Measurements from ENCODE around the gene HTATIP2. TPM values are rescaled to one million over a fixed set of nuclear protein-coding genes. Genes with fewer than 3 reads are reported as not detected.

The HTATIP2 gene
- total and polyA plus RNA-seq, 11 donors = 10.6 to 33.8 (median 16.3) TPM

DNA sequence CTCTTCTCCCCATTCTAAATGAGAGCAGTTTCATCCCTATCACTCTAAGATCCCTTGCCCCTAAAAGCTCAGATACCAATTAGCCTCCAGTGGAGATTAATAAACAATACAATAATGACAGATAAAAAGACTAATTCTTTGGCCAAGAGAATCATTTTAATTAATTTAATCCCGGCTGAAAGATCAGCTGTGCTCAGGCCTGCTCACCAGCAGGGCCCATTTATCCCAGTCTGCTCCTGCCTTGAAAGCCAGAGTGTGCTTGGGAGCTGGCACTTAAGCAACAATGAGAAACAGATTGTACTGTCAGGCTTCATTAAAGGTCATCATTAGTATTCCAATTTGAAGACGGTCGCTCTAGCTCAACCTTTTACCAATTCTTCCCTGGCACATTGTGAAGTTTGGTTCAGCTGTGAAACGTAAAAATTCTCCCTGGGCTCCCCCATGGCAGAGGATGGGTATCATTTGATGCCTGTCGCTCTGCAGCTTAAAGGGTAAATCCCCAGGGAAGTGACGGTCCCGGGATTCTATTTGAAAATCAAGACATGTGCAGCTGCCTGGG is 36.1 kb upstream of the HTATIP2 start:
- Histone ChIP-seq H3K4me3 (no peak overlapping the region), H3K9me3 (no peaks in the 10 kb centered on the region), H3K27ac (no peak overlapping the region), H3K36me3 (no peaks in the 10 kb centered on the region), H3K27me3 (peaks cover 0 to 1% (median 0%) of the 10 kb centered on the region in 9 donors), H3K4me1 (no peaks in the 10 kb centered on the region)
- intact Hi-C loops (cut with DNase I) = no loop called here
- no peak for TF ChIP-seq CTCF (IDR thresholded peaks at IDR 0.05)
- no peak for TF ChIP-seq POLR2A (IDR thresholded peaks at IDR 0.05)
- 75 to 86% (median 79%) methylated on average over 7 of the region's 7 CpGs for WGBS, 4 donors
- ATAC-seq = no peak
- no peak for DNase-seq

DNA sequence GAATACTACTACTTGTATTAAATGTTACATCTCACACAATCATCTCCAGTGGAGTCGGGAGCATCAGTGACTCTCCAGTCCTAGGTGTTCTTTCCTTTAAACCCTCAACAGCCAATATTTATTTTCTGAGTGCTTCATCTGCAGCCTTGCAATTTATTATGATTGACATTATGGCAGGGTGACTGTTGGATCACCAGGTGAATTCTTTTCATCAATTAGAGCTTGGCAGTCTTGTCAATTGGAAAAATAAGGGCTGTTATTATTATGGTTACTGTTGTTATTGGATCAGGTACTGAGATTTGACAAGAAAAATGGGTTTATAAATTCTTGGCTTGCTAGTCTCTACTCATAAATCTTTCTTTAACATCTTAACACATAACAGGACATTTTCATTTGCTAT is 27.5 kb upstream of the HTATIP2 start:
- no peaks in the 10 kb centered on the region for H3K9me3 ChIP-seq
- no peak overlapping the region for H3K4me3 ChIP-seq
- H3K4me1 ChIP-seq = no peaks in the 10 kb centered on the region
- H3K27me3 ChIP-seq = peaks cover 0 to 43% (median 9%) of the 10 kb centered on the region in 9 donors
- ATAC-seq (no peak), DNase-seq (no peak)
- no peak overlapping the region for H3K27ac ChIP-seq
- intact Hi-C loops (cut with DNase I) = loop anchor here in 6 of 10 donors (5.0 kb wide), 2 partner anchors 204 to 209 kb away; no protein-coding TSS in a partner anchor
- H3K36me3 ChIP-seq = no peaks in the 10 kb centered on the region
- TF ChIP-seq CTCF (IDR thresholded peaks at IDR 0.05) = no peak
- no peak for TF ChIP-seq POLR2A (IDR thresholded peaks at IDR 0.05)
- 88 to 89% (median 88%) methylated on average over 1 of the region's 1 CpG for WGBS, 4 donors

DNA sequence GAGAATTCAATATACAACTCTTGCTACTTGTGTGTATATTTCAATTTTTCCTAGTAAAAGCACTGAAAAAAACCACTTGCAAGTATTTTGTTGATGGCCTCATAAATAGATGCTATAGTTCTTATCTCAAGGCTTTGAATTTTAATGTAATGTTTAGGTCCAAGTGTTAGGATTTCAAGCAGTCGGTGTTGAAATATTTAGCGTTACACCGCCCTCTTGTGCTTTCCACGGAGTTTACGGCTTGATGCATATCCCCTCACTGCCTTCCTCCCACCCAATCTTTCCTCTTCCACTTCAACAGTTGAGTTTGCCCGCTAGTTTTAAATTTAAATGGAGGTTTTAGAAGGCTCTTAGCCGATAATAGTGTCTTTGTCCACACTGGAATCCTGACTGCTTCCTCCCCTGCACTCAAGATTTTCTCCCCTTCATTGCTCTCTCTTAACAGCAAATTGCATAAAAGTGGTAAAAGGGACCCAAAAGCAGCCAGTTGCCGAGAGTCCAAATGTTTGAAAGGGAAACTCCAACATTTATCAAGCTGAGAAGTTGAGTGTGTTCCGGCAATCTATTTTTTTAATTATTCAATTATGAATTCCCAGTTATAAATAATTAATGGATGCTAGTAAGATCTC is 25.9 kb upstream of the HTATIP2 start:
- WGBS, 4 donors = 23 to 29% (median 26%) methylated on average over 9 of the region's 9 CpGs
- intact Hi-C loops (cut with DNase I) = loop anchor here in 6 of 10 donors (5.0 kb wide), 2 partner anchors 205 to 210 kb away; no protein-coding TSS in a partner anchor
- TF ChIP-seq POLR2A (IDR thresholded peaks at IDR 0.05) (no peak), CTCF (IDR thresholded peaks at IDR 0.05) (peak in 10 of 12 donors; percentile 8 to 52 (median 30))
- Histone ChIP-seq H3K27ac (no peak overlapping the region), H3K9me3 (no peaks in the 10 kb centered on the region), H3K27me3 (peaks cover 5 to 52% (median 12%) of the 10 kb centered on the region in 9 donors), H3K36me3 (no peaks in the 10 kb centered on the region), H3K4me3 (no peak overlapping the region), H3K4me1 (peaks cover 0 to 3% (median 0%) of the 10 kb centered on the region in 12 donors)
- no peak for ATAC-seq
- no peak for DNase-seq

DNA sequence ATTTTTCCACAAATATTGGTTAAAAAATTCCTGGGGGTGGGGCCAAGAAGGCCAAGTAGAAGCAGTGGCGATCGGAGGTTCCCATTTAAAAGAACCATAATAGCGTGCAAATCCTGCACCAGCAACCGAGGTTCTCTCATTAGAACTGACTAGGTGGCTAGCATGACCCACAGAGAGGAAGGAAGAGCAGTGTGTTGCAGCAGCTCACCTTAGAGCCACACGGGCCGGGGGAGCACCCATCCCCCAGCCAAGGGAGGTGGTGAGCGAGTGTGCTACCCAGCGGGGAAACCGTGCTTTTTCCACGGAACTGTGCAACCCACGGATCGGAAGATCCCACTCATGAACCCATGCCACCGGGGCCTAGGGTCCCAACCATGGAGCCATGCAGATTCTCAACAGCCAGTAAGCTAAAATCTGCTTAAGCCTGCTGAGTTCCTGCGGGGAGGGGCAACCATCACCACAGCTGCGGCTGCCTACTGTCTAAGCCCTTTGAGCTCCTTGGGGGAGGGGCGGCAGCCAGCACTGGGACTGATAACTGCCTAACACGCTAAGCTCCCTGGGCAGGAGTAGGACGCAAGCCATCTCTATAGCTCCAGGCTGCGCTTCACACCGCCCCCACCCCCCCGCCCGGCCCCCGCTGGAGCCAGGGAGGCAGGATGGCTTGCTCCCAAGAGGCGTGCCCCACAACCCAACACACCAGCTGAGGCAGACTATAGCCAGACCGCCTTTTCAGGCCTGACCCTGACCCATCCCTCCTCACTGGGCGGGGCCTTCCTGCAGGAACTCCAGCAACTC is 21.0 kb upstream of the HTATIP2 start:
- Histone ChIP-seq H3K4me3 (no peak overlapping the region), H3K9me3 (no peaks in the 10 kb centered on the region), H3K27me3 (peaks cover 5 to 42% (median 14%) of the 10 kb centered on the region in 9 donors), H3K36me3 (no peaks in the 10 kb centered on the region), H3K27ac (no peak overlapping the region), H3K4me1 (peaks cover 0 to 6% (median 0%) of the 10 kb centered on the region in 12 donors)
- ATAC-seq (no peak), DNase-seq (no peak)
- TF ChIP-seq CTCF (IDR thresholded peaks at IDR 0.05) (no peak), POLR2A (IDR thresholded peaks at IDR 0.05) (no peak)
- WGBS, 4 donors = 27 to 53% (median 29%) methylated on average over 16 to 26 of the region's 26 CpGs
- intact Hi-C loops (cut with DNase I) = loop anchor here in 1 of 10 donors (5.0 kb wide), 1 partner anchor 205 kb away; no protein-coding TSS in a partner anchor
